IPS-18c (cell line): ENCODE results near the gene UQCC2.

Experiments
- H3K4me3 ChIP-seq: 2 replicates; pipeline ENCODE4 v1.7.0; 2013; ENCODE audit warnings: low read depth, mild to moderate bottlenecking, low read length, moderate library complexity; ENCODE audit not compliant: insufficient read depth
- H3K9me3 ChIP-seq: one replicate; pipeline ENCODE4 v1.6.1; 2013; ENCODE audit warnings: mild to moderate bottlenecking, low read length, moderate library complexity; ENCODE audit not compliant: control insufficient read depth, insufficient read depth

The UQCC2 gene

DNA sequence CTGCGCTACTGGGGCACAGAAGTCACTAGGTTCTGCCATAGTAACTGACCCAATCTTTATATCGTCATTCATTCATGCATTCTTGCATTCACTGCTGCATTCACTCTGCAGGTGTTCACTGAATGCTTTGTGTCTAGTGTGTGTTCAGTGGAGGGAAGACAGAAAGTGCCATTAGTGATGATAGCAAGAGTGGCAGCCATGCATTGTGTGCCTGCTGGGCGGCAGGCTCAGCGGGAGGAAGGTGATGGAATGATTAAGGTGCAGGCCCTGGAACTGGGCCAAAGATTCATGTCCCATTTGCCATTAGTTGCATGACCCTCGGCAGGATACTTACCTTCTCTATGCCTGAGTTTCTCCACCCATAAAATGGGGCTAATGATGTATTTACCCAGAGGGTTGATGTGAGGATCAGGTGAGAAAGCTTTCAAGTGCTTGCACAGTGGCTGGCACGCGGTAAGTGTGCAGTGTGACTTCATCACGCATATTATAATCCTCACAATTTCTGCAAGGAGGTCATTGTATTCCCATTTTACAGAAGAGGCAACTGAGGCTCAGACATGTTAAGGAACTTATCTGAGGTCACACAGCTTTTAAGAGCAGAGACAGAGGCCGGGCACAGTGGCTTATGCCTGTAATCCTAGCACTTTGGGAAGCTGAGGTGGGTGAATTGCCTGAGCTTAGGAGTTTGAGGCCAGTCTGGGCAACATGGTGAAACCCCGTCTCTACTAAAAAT lies 50.2 kb downstream of the UQCC2 start:
- Histone ChIP-seq H3K9me3 (no peaks in the 10 kb centered on the region), H3K4me3 (no peak overlapping the region)

DNA sequence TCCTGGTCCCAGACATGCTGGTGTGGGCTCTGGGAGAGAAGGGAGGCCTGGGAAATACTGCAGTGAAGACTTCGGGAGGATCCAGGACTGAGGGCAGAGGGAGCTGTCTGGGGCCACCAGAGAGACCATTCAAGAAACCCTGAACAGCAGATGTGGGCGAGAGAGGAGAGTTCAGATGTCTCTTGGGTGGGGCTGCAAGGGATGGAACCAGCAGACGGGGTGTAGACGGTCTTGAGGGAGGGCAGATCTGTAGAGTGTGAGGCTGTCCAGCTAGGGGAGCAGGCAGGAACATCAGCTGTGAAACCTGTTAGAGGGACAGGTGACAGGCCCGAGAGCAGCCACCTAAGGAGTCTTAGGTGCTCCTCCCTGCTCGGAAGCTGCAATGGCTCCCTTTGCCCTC lies 51.5 kb downstream of the UQCC2 start:
- no peaks in the 10 kb centered on the region for H3K9me3 ChIP-seq
- H3K4me3 ChIP-seq, result no peak overlapping the region

DNA sequence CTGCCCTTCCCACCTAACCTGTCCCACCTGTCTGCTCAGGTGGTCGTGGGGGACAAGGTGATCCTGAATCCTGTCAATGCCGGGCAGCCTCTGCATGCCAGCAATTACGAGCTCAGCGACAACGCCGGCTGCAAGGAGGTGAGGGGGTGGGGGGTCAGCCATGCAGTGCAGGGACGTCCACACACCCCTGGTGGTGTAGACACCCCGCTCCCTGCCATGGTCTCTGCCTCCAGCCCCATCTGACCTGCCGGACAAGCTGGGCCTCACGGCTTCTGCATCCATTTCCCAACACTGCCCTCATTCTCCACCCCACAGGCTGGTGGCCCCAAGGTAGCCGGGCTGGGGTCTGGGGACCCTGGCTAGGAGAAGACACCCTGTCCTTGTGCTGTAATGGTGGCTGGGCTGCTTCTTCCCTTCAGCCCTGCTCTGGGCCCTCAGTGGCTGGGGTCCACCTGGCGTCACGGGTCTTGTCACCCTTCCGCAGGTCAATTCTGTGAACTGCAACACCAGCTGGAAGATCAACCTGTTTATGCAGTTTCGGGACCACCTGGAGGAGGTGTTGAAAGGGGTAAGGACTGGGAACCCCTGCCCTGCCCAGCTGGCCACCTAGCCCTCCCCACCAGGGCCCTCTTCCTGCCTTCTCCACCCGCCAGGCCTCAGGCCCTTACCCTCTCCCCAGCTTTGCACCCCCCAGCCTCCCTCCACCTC lies 52.4 kb downstream of the UQCC2 start:
- Histone ChIP-seq H3K4me3 (no peak overlapping the region), H3K9me3 (no peaks in the 10 kb centered on the region)

DNA sequence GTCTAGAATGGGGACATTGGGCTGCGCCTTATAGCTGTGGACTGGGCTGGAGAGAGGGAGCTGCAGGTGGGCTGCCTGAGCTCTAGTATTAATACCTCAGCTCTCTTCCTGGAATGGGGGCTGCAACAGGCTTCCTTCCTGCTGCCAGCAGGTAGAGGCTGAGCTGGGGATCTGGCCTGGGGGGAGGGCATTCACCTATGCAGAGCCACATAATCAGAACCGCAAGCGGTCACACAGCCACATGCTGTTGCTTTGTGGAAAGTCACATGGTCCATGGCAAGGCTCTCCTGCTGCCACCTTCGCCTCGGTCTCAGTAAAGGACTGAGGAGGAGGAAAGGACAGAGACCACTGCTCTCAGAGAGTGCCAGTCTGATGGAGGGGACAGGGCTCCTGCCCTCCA lies 54.7 kb downstream of the UQCC2 start:
- H3K9me3 ChIP-seq, result no peaks in the 10 kb centered on the region
- H3K4me3 ChIP-seq, result no peak overlapping the region

DNA sequence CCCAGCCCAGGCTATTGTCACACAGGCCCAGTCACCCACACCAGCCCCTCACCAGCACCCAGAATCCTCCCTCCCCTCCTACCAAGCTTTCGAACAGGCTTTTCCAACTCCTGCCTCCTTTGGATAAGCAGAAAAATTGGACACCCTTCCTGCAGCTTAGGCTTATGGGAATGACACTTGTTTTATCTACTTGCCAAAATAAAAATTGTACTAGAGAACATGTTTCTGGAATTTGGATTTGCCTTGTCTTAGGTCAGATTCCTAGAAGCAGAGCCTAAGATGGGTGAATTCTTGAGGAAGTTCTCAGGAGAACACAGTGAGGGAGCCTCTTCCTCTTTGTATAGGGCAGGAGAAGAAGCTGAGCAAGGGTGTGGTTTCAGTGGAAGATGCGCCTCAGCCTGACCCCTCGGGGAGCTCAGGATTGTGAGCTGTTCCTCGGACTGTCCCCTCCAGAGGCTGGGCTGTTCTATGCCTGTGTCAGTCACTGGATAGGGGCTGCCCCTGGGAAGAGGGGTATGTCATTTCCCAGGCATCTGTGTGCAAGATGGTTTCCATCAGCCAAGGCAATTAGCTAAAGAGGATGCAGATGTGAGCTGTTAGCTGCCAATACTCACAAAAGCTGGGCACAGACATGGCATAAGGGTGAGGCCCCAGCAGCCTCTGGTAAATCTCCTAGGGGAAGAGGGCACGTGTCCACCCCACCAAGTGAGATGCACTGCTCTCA lies 56.5 kb downstream of the UQCC2 start:
- H3K9me3 ChIP-seq, result no peaks in the 10 kb centered on the region

DNA sequence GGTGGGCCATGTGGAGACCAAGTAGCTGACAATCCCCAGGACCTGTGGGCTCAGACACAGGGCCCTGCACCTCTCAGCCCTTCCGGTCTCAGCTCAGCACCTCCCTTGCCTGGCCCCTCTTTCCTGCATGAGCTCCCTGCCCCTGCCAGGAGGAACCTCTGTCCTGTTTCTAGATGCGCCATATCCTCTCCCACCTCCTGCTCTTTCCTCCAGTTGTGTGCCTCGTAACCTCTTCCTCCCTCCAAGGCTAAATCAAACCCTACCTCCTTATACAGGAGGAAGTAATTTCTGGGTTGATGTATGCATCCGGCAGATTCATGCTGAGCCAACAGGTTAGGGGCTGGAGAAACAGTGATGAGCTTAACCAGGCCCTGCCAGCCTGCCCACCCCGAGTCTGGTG lies 59.5 kb downstream of the UQCC2 start:
- no peak overlapping the region for H3K4me3 ChIP-seq

More for the DNA sequence above, 56.5 kb downstream of the UQCC2 start:
- H3K4me3 ChIP-seq, result no peak overlapping the region

DNA sequence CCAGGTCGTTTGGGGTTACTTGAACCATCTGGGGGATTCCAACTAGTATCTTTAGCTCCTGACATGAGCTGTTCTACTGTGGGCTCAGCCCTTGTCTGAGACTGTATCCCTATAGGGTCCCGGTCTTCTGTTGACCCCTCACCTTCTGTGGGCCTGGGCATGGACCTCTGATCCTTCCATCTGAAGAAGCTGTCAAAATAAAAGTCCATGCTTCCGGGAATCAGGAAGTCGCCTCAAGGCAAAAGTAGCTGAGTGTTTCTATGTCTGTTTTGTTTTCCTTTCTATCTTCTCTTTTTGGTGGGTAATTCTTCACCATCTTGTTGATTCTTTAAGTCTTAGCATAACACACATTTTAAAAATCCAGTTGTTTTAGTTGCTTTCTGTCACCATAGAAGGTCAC lies 60.1 kb downstream of the UQCC2 start:
- Histone ChIP-seq H3K9me3 (no peaks in the 10 kb centered on the region), H3K4me3 (no peak overlapping the region)

More for the DNA sequence above, 59.5 kb downstream of the UQCC2 start:
- H3K9me3 ChIP-seq, result no peaks in the 10 kb centered on the region
